CD4-positive, alpha-beta T cell treated with Interleukin-15 for 4 hours (primary cell): ENCODE measurements around the gene PHKA2.
"Not testable (repeated sequence)": the region's sequence is repeated elsewhere in the genome, so short reads cannot be mapped to it uniquely, and the experiment has no call there.

Experiments
- DNase-seq: peaks from one replicate; pipeline ENCODE4 v3.0.0-alpha.2; 2020; ENCODE audit warnings: low spot score

Gene PHKA2

GRCh38 chrX:18856645-18856997 is 127.3 kb downstream of the PHKA2 start:
- no peak for DNase-seq

- DNase-seq, result no peak
These were observed 127.8 kb downstream of the PHKA2 start for GRCh38 chrX:18855919-18856644.

GRCh38 chrX:18847901-18848300 is 136.0 kb downstream of the PHKA2 start:
- DNase-seq, result not testable (repeated sequence)
